Calu3 (cell line): Measurements from ENCODE around the gene SECISBP2L. TPM values are rescaled to one million over a fixed set of nuclear protein-coding genes. Genes with fewer than 3 reads are reported as not detected.
"Not testable (repeated sequence)": the region's sequence is repeated elsewhere in the genome, so short reads cannot be mapped to it uniquely, and the experiment has no call there.

Source experiments
- BruUV-seq: library from RNA; stranded (reverse); fragments of 400-500 nt; replicated peaks from 2 replicates; lab custom pipeline; 2021; lab: Mats Ljungman, UMichigan
- CTCF ChIA-PET: fragments of 300-600 bp; sonication (Branson Sonifier 250); formaldehyde crosslinking; loops from one replicate; lab custom pipeline; 2022; ENCODE audit warnings: antibody characterized with exemption; lab: Charles Lee
- DNase-seq: peaks from one replicate; pipeline ENCODE4 v3.0.0; 2022
- H3K27ac Mint-ChIP-seq: one replicate; pipeline ENCODE4 v1.8.0; 2022; ENCODE audit warnings: mixed read lengths; ENCODE audit not compliant: unreplicated experiment
- H3K27me3 Mint-ChIP-seq: one replicate; pipeline ENCODE4 v1.8.0; 2022; ENCODE audit warnings: mixed read lengths; ENCODE audit not compliant: unreplicated experiment
- H3K36me3 Mint-ChIP-seq: one replicate; pipeline ENCODE4 v1.8.0; 2022; ENCODE audit warnings: mild to moderate bottlenecking, moderate library complexity, mixed read lengths; ENCODE audit not compliant: insufficient read depth, unreplicated experiment
- H3K4me1 Mint-ChIP-seq: one replicate; pipeline ENCODE4 v1.8.0; 2022; ENCODE audit warnings: mild to moderate bottlenecking, low read depth, mixed read lengths; ENCODE audit not compliant: unreplicated experiment
- H3K4me3 Mint-ChIP-seq: one replicate; pipeline ENCODE4 v1.8.0; 2022; ENCODE audit warnings: mild to moderate bottlenecking, low read depth, moderate library complexity, mixed read lengths; ENCODE audit not compliant: unreplicated experiment
- H3K9me3 Mint-ChIP-seq: one replicate; pipeline ENCODE4 v1.8.0; 2022; ENCODE audit warnings: low read depth, mixed read lengths; ENCODE audit not compliant: unreplicated experiment
- intact Hi-C: fragments of 100-400 bp; cut with micrococcal nuclease; formaldehyde crosslinking; loops from one replicate; pipeline ENCODE4 v1.10.0; 2022; ENCODE audit not compliant: unreplicated experiment
- total RNA-seq: library from RNA; stranded (reverse); gene quantifications from 2 replicates; pipeline ENCODE4 v1.2.3, GENCODE V29; 2022
- TF ChIP-seq, protein P1 (sequence below): fragments of 200-600 bp; IDR thresholded peaks from one replicate; pipeline ENCODE4 v1.8.0; 2022; ENCODE audit warnings: antibody characterized with exemption; ENCODE audit not compliant: unreplicated experiment

SECISBP2L gene
- total RNA-seq, 1 experiment from 2014 or later, result 32.6 TPM

DNA sequence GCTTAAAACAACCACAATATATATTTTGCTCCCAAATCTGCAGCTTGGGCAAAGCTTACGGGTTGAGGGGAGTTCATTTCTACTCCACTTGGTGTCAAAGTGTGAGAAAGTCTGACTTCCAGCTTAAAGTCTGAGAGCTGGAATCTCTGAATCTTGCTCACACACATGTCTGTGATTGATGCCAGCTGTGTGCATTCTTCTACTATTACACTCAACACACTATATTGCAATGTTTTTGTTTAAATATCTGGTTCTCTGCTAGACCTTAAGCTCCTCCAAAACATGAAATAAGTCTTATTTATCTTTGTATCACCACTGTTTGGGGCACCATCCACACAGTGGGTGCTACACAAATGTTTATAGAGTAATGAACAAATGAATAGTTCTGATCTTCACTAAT, 36.7 kb upstream of the SECISBP2L start:
- intact Hi-C loops, result no loop called here
- Mint-ChIP-seq H3K4me1 (no peaks in the 10 kb centered on the region), H3K36me3 (no peaks in the 10 kb centered on the region), H3K4me3 (no peak overlapping the region), H3K27me3 (no peaks in the 10 kb centered on the region), H3K9me3 (no peaks in the 10 kb centered on the region), H3K27ac (no peak overlapping the region)
- no TSS peak for BruUV-seq
- DNase-seq, result no peak
- CTCF ChIA-PET, result interaction anchor here (0.6 kb wide), 1 partner anchor 77 kb away, joined by 3 read pairs; no protein-coding TSS in a partner anchor
- TF ChIP-seq, protein P1, sequence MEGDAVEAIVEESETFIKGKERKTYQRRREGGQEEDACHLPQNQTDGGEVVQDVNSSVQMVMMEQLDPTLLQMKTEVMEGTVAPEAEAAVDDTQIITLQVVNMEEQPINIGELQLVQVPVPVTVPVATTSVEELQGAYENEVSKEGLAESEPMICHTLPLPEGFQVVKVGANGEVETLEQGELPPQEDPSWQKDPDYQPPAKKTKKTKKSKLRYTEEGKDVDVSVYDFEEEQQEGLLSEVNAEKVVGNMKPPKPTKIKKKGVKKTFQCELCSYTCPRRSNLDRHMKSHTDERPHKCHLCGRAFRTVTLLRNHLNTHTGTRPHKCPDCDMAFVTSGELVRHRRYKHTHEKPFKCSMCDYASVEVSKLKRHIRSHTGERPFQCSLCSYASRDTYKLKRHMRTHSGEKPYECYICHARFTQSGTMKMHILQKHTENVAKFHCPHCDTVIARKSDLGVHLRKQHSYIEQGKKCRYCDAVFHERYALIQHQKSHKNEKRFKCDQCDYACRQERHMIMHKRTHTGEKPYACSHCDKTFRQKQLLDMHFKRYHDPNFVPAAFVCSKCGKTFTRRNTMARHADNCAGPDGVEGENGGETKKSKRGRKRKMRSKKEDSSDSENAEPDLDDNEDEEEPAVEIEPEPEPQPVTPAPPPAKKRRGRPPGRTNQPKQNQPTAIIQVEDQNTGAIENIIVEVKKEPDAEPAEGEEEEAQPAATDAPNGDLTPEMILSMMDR, result no peak

DNA sequence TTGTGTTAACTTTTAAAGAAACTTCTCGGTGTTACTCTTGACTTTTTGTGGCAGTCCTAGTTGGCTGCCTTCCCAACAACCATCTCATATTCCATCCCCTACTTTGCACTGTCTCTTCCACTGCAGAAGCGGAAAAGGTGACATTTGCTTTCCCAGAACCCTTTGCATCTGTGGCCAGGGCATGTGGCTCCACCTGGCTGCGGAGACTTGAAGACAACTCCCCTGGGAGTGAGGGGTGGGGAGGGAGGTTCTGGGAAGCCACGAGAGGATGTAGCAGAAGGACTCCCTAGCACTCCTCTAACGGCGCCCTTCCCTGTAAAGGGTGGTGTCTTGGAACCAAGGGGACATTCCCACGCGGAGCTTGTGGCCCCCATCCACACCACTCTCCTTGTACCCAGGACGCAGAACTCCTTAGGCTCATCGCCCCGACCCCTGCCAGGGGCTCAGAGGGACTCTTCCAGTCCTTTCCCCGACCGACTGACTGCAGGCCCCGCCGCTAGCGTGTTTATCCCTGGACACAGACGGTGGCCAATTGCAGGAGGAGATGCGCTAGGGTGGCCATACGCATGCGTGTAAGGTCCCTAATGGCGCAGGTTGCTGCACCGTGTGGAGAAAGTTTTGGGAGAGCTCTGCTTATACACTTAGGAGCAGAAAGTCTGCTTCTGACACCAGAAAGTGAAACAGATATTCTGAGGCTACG, 33.2 kb upstream of the SECISBP2L start:
- no peak for DNase-seq
- Mint-ChIP-seq H3K36me3 (no peaks in the 10 kb centered on the region), H3K27me3 (no peaks in the 10 kb centered on the region), H3K27ac (no peak overlapping the region), H3K4me1 (no peaks in the 10 kb centered on the region), H3K9me3 (no peaks in the 10 kb centered on the region), H3K4me3 (no peak overlapping the region)
- no TSS peak for BruUV-seq
- intact Hi-C loops, result no loop called here
- TF ChIP-seq, protein P1, result no peak
- CTCF ChIA-PET, result no interaction called here

DNA sequence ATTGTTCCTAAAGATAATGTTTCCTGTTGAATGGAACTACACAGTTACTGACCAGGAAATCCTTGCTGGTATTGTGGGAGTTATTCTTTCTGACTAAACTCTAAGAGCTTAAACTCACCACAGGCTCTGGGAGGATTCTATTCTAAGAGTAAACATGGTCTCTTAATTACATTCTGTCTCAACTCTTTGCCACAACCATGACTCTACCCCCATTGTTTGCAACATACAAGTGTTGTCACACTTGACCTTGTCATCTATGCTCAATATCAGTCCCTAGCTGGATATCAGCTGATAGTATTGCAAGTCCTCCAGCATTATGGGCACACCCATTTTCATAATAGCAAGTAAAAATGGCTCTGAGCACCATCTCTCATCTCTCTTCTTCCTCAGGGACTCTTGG, 29.6 kb upstream of the SECISBP2L start:
- intact Hi-C loops, result no loop called here
- no peaks in the 10 kb centered on the region for H3K36me3 Mint-ChIP-seq
- CTCF ChIA-PET, result no interaction called here
- no peak overlapping the region for H3K27ac Mint-ChIP-seq
- H3K4me3 Mint-ChIP-seq, result no peak overlapping the region
- peaks cover 16% of the 10 kb centered on the region for H3K27me3 Mint-ChIP-seq
- H3K4me1 Mint-ChIP-seq, result no peaks in the 10 kb centered on the region
- BruUV-seq, result no TSS peak
- no peak for DNase-seq
- H3K9me3 Mint-ChIP-seq, result no peaks in the 10 kb centered on the region
- TF ChIP-seq, protein P1, result no peak

DNA sequence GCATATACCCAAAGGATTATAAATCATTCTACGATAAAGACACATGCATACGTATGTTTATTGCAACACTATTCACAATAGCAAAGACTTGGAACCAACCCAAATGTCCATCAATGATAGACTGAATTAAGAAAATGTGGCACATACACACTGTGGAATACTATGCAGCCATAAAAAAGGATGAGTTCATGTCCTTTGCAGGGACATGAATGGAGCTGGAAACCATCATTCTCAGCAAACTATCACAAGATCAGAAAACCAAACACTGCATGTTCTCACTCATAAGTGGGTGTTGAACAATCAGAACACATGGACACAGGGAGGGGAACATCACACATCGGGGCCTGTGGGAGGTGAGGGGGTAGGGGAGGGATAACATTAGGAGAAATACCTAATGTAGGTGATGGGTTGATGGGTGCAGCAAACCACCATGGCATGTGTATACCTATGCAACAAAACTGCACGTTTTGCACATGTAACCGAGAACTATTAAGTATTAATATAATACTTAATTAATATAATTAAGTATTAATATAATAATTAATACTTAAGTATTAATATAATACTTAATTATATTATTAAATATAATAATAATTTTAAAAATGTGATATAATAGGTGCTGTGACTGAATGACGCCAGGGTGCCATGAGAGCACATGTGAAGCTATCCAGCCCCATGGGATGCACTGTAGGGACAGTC, 28.5 kb upstream of the SECISBP2L start:
- H3K4me1 Mint-ChIP-seq, H3K9me3 Mint-ChIP-seq, CTCF ChIA-PET, H3K36me3 Mint-ChIP-seq, BruUV-seq, H3K27ac Mint-ChIP-seq, intact Hi-C loops, H3K4me3 Mint-ChIP-seq, DNase-seq: not testable (repeated sequence)
- peaks cover 27% of the 10 kb centered on the region for H3K27me3 Mint-ChIP-seq

DNA sequence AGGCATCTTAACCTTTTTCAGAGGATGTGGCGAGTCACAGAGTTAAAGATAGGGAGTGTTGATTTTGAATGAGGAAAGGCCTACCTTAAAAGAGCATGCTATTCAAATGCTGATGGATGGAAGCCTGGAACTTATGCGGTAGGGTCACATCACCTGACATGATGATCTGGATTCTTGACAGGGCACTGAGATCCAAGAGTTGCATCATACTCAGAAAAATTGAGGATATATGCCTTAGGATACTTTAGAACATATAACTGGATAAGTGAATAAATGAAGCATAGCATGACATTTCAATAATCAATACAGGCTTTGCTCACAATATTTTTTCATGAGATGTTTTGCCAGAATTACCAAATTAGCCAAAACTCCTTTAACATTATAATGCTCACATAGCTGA, 20.1 kb upstream of the SECISBP2L start:
- H3K4me1 Mint-ChIP-seq, result no peaks in the 10 kb centered on the region
- CTCF ChIA-PET, result no interaction called here
- H3K27ac Mint-ChIP-seq, result no peak overlapping the region
- peaks cover 20% of the 10 kb centered on the region for H3K27me3 Mint-ChIP-seq
- no peak for DNase-seq
- TF ChIP-seq, protein P1, result no peak
- no TSS peak for BruUV-seq
- no peaks in the 10 kb centered on the region for H3K36me3 Mint-ChIP-seq
- intact Hi-C loops, result no loop called here
- H3K9me3 Mint-ChIP-seq, result no peaks in the 10 kb centered on the region
- H3K4me3 Mint-ChIP-seq, result no peak overlapping the region
